ENCODE measurements around the gene MUC5AC.

MUC5AC gene

GRCh38 chr11:1121331-1121812 is 36.4 kb upstream of the MUC5AC start:
- DNase-seq, result no peak

GRCh38 chr11:1121813-1122663 is 35.7 kb upstream of the MUC5AC start:
- DNase-seq, result no peak

- DNase-seq, result no peak
Measured at GRCh38 chr11:1122664-1123002, 35.1 kb upstream of the MUC5AC start.

GRCh38 chr11:1123970-1124369 is 33.8 kb upstream of the MUC5AC start:
- no peak for DNase-seq

- no peak for DNase-seq
Measured at GRCh38 chr11:1125803-1126202, 31.9 kb upstream of the MUC5AC start.

GRCh38 chr11:1126491-1126926 is 31.2 kb upstream of the MUC5AC start:
- no peak for DNase-seq

GRCh38 chr11:1126935-1127663 is 30.7 kb upstream of the MUC5AC start:
- no peak for DNase-seq

GRCh38 chr11:1127664-1128162 is 30.0 kb upstream of the MUC5AC start:
- no peak for DNase-seq

- DNase-seq, result no peak
Measured at GRCh38 chr11:1128311-1129142, 29.2 kb upstream of the MUC5AC start.

GRCh38 chr11:1129143-1129610 is 28.6 kb upstream of the MUC5AC start:
- DNase-seq, result no peak

GRCh38 chr11:1129611-1130160 is 28.1 kb upstream of the MUC5AC start:
- no peak for DNase-seq

- DNase-seq, result no peak
Measured at GRCh38 chr11:1130276-1131032, 27.3 kb upstream of the MUC5AC start.

GRCh38 chr11:1131033-1131911 is 26.5 kb upstream of the MUC5AC start:
- no peak for DNase-seq

GRCh38 chr11:1134848-1135445 is 22.8 kb upstream of the MUC5AC start:
- DNase-seq, result no peak

GRCh38 chr11:1138097-1138496 is 19.7 kb upstream of the MUC5AC start:
- peak; percentile 77 for DNase-seq

- DNase-seq, result no peak
Measured at GRCh38 chr11:1139441-1140083, 18.2 kb upstream of the MUC5AC start.

GRCh38 chr11:1140642-1141490 is 16.9 kb upstream of the MUC5AC start:
- DNase-seq, result no peak

- no peak for DNase-seq
Measured at GRCh38 chr11:1146365-1146764, 11.4 kb upstream of the MUC5AC start.

GRCh38 chr11:1147792-1148191 is 10.0 kb upstream of the MUC5AC start:
- no peak for DNase-seq

All from kidney glomerular epithelial cell (primary cell).